Progenitor cell of endocrine pancreas (in vitro differentiated cells): ENCODE results near the gene PATZ1. TPM values are rescaled to one million over a fixed set of nuclear protein-coding genes. Genes with fewer than 3 reads are reported as not detected.

ENCODE experiments used
- DNase-seq: peaks from one replicate; pipeline ENCODE4 v3.0.0; 2021; ENCODE audit warnings: low spot score; ENCODE audit not compliant: unreplicated experiment
- H3K27ac Mint-ChIP-seq: 2 replicates; pipeline ENCODE4 v1.8.0; 2021; ENCODE audit warnings: mild to moderate bottlenecking, moderate library complexity, mixed read lengths
- H3K27me3 Mint-ChIP-seq: 2 replicates; pipeline ENCODE4 v1.8.0; 2021; ENCODE audit warnings: mixed read lengths
- H3K36me3 Mint-ChIP-seq: 2 replicates; pipeline ENCODE4 v1.8.0; 2022; ENCODE audit warnings: mixed read lengths; ENCODE audit not compliant: insufficient read depth
- H3K4me1 Mint-ChIP-seq: 2 replicates; pipeline ENCODE4 v1.8.0; 2021; ENCODE audit warnings: low read depth, mixed read lengths
- H3K4me3 Mint-ChIP-seq: 2 replicates; pipeline ENCODE4 v1.8.0; 2021; ENCODE audit warnings: low read depth, mild to moderate bottlenecking, moderate library complexity, mixed read lengths
- H3K9me3 Mint-ChIP-seq: 2 replicates; pipeline ENCODE4 v1.8.0; 2021; ENCODE audit warnings: low read depth, mixed read lengths
- total RNA-seq: library from RNA; stranded (reverse); gene quantifications from 2 replicates; pipeline ENCODE4 v1.2.1, GENCODE V29; 2021
- TF ChIP-seq, protein P1 (sequence below): fragments of 200-600 bp; sonication (generic); IDR thresholded peaks from one replicate; pipeline ENCODE4 v1.5.0; 2021; ENCODE audit warnings: antibody characterized with exemption, mild to moderate bottlenecking; ENCODE audit not compliant: unreplicated experiment

PATZ1 gene
- total RNA-seq, 1 donor from 2014 or later: 93.6 TPM

DNA sequence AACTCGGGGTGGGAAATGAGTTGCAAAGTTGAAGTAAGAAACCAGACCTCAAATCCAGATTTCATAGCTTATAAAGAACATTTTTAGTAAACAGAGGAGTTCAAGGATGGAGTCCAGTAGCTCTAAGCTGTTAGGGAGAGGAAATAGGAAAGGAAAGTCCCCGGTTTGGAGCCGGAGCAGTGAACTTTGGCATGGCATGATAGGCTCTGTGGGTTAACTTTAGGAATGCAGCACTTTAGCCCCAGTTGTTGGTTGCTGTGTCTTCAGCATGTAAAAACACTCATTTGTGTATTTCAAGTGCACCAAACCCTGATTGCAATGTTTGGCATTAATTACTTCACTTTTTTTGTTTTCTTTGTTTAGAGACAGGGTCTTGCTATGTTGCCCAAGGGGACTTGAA lies 45.2 kb downstream of the PATZ1 start:
- Mint-ChIP-seq H3K9me3 (no peaks in the 10 kb centered on the region), H3K4me1 (peaks cover 3% of the 10 kb centered on the region), H3K27me3 (peaks cover 15% of the 10 kb centered on the region), H3K36me3 (no peaks in the 10 kb centered on the region), H3K4me3 (no peak overlapping the region), H3K27ac (no peak overlapping the region)
- no peak for DNase-seq
- TF ChIP-seq, protein P1, sequence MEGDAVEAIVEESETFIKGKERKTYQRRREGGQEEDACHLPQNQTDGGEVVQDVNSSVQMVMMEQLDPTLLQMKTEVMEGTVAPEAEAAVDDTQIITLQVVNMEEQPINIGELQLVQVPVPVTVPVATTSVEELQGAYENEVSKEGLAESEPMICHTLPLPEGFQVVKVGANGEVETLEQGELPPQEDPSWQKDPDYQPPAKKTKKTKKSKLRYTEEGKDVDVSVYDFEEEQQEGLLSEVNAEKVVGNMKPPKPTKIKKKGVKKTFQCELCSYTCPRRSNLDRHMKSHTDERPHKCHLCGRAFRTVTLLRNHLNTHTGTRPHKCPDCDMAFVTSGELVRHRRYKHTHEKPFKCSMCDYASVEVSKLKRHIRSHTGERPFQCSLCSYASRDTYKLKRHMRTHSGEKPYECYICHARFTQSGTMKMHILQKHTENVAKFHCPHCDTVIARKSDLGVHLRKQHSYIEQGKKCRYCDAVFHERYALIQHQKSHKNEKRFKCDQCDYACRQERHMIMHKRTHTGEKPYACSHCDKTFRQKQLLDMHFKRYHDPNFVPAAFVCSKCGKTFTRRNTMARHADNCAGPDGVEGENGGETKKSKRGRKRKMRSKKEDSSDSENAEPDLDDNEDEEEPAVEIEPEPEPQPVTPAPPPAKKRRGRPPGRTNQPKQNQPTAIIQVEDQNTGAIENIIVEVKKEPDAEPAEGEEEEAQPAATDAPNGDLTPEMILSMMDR: no peak

DNA sequence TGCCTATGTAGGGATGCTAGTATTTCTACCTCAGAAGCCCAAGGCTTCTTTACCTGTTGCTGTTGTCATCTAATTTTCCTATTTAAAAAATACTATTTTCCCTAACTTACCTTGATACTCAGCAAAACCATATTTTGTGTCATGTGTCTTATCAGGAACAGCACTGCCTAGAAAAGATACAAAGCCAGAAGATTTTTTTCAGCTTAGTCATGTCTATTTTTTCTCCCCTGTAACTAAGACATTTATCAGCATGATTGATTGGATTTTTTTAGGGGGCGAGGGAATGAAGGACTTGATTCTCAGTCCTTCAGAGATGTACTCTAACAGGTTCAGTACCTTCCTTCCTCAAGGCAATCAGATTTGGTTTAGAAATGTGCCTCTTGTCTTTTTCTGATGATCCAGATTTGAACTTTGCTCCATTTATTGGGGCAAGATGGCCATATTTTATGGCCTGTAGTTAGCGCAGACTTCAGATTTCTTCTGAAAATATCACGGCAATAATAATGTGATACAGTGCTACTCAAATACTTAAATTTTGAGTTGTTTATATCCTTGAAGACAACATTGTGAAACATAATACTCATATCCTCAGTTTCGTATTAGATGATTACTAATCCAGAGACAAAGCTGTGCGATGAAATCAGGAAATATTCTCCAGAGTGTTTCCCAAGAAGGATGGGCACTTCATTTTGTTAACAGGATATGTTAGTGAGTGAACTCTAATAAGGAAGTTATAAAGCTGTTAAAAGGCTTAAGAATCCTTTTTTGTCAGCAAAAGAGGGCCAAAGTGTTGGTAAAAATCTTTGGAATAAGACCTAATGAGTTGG lies 50.1 kb downstream of the PATZ1 start:
- Mint-ChIP-seq H3K4me3 (no peak overlapping the region), H3K27ac (no peak overlapping the region), H3K27me3 (peaks cover 9% of the 10 kb centered on the region), H3K9me3 (no peaks in the 10 kb centered on the region), H3K4me1 (peaks cover 18% of the 10 kb centered on the region), H3K36me3 (no peaks in the 10 kb centered on the region)
- no peak for DNase-seq
- TF ChIP-seq, protein P1: no peak

DNA sequence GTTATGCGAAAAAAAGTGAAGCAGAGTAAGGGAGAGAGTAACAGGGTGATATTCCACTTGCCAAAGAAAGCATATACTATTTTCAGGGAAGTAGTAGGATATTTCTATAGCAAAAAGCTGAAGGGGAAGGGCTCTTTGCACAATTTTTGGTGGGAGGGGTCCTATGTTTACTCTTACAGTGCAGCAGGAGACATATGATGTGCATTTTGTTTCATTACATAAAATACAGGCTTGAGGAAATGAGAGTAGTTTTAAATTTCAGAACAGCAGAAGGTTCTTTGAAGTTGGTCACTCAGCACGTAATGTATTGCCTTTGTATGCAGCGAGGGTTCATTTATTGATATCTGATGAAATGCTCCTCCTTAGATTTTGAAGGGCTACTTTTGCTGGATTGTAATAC lies 50.8 kb downstream of the PATZ1 start:
- H3K36me3 Mint-ChIP-seq: peaks cover 2% of the 10 kb centered on the region
- no peak overlapping the region for H3K4me3 Mint-ChIP-seq
- H3K27ac Mint-ChIP-seq: no peak overlapping the region
- H3K9me3 Mint-ChIP-seq: no peaks in the 10 kb centered on the region
- TF ChIP-seq, protein P1: no peak
- H3K27me3 Mint-ChIP-seq: peaks cover 6% of the 10 kb centered on the region
- peaks cover 21% of the 10 kb centered on the region for H3K4me1 Mint-ChIP-seq
- DNase-seq: no peak

DNA sequence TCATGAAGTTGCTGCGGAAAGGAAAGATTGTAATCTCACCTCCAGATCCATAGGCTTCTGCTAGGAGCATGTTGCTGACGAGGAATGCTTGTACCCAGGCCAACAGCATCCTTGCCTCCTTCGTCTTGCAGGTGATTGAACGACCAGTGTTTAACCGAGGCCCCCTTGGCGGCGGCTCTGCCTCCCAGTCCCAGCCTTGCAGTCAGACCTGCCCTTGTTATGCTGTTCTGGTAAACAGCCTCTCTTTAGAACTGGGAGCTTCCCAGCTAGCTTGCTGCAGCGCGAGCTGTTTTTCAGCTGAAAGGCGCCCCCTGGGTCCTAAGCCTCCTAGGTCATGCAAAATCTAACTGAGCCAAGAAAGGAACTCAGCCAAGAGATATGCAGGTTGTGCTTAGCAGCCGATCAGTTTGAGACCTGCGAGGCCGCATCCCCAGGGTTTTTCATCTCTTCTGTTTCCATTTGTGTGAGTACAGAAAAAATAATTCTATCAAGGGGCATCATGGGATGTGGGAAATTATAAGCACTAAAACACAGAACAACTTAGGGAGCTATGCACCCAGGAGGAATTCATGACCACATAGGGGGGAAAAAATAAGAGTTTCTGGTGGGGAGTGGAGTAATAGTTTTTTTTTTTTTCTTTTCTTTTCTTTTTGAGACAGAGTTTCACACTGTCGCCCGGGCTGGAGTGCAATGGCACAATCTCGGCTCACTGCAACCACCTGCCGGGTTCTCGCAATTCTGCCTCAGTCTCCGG lies 53.7 kb downstream of the PATZ1 start, which contains the start of gene PIK3IP1:
TSS of gene PIK3IP1 (minus strand) at position 253 of the 754 bp plus-strand sequence. CDS start at position 109, 144 bp downstream.
- Mint-ChIP-seq H3K4me3 (peak within 1 kb of the TSS; percentile 78), H3K27ac (peak within 1 kb of the TSS; percentile 92), H3K27me3 (peaks cover 7% of the 10 kb centered on the region), H3K36me3 (peaks cover 5% of the 10 kb centered on the region), H3K4me1 (peaks cover 24% of the 10 kb centered on the region), H3K9me3 (no peaks in the 10 kb centered on the region)
- peak; percentile 49 for DNase-seq
- TF ChIP-seq, protein P1: peak; percentile 62

DNA sequence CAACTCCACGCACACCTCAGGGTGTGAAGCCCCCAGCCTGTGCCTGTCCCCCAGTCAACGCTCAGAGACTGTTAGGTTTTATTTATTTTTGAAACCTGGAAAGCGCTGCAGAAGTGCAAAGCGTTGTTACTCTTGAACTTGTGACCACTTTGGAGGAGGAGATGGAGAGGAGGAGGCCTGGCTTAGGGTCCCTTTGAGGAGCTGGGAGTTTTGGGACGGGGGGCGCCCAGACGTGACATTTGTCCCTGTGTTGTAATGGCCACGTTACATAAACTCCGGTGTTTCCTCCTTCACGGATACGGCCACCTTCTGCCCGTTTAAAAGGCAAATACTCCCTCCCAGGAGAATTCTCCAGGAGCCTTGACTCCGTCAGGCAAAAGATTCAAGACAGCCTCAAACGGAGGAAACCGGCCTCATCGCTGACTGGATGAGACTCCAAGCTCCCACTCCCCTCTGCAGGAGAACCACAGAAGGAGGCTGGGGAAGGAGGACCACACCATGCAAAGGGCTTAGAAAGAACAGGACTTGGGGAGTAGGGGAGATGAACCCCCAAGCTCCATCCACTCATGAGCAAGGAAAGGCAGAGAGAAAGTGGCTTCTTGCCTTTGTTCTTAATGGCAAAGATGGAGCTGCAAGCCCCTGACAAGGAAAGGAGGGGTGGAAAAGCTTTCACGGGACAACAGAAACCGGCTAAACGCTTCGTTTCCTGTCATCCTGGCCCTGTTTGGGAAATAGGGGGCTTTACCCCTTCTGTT lies 54.5 kb downstream of the PATZ1 start:
- Mint-ChIP-seq H3K9me3 (no peaks in the 10 kb centered on the region), H3K4me1 (peaks cover 24% of the 10 kb centered on the region), H3K36me3 (peaks cover 5% of the 10 kb centered on the region), H3K27ac (peak overlapping the region; percentile 90), H3K27me3 (peaks cover 7% of the 10 kb centered on the region), H3K4me3 (peak overlapping the region; percentile 78)
- no peak for DNase-seq
- TF ChIP-seq, protein P1: no peak
